ENCODE data around the gene UFL1. TPM values are rescaled to one million over a fixed set of nuclear protein-coding genes. Genes with fewer than 3 reads are reported as not detected.

The UFL1 gene
- total and polyA plus RNA-seq, 2 donors from 2014 or later: 8.0 to 27.5 TPM

- no peak for TF ChIP-seq CTCF (IDR thresholded peaks at IDR 0.05; ENCODE audit: borderline replicate concordance, extremely low read depth, insufficient read depth)
- Histone ChIP-seq H3K9ac (ENCODE audit: low read length in 3 of 3) (no peak overlapping the region), H3K4me1 (ENCODE audit: control insufficient read depth in 2 of 3, insufficient read depth in 2 of 3, low read depth in 1 of 3, low read length in 3 of 3) (no peaks in the 10 kb centered on the region), H3K36me3 (ENCODE audit: control insufficient read depth in 2 of 3, insufficient read depth in 3 of 3, low read length in 3 of 3) (no peaks in the 10 kb centered on the region), H3K27ac (ENCODE audit: low read depth in 2 of 2, low read length in 2 of 2) (no peak overlapping the region), H3K9me3 (ENCODE audit: control insufficient read depth in 2 of 3, insufficient read depth in 1 of 3, low read length in 3 of 3) (peaks cover 0 to 10% (median 0%) of the 10 kb centered on the region in 3 donors), H3K27me3 (ENCODE audit: control insufficient read depth, insufficient read depth, low read length) (no peaks in the 10 kb centered on the region), H3K4me3 (ENCODE audit: low read length in 3 of 3) (no peak overlapping the region)
- FAIRE-seq (no peak), DNase-seq (no peak)
- intact Hi-C loops (cut with DNase I): no loop called here
Measured at GRCh38 chr6:96509281-96509680, 12.3 kb upstream of the UFL1 start.

DNA sequence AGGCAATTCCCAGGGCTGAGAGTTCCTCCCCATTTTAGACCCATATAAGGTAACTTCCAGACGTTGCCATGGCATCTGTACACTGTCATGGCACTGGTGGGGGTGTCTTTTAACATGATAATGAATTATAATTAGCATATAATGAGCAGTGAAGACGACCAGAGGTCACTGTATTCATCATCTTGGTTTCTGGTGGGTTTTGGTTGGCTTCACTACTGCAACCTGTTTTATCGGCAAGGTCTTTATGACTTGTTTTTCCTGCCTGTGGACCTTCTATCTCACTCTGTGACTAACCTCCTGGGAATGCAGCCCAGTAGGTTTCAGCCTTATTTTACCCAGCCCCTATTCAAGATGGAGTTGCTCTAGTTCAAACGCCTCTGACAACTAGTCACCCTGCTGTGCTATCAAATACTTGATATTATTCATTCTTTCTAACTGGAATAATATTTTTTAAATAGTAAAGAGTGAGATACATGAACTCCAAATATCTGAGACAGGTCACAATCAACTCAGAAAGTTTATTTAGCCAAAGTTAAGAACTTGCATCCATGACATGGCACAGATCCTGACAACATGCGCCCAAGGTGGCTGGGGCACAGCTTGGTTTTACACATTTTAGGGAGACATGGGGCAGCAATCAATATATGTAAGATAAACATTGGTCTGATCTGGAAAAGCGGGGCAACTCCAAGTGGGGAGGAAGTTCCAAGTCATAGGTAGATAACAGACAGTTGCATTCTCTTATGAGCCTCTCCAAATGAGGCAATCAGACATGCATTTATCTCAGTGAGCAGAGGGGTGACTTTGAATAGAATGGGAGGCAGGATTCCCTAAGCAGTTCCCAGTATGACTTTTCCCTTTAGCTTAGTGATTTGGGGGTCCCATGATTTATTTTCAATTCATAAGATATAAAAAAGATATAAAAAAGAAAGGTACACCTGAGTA lies 1.2 kb upstream of the UFL1 start:
- no peaks in the 10 kb centered on the region for H3K27me3 ChIP-seq (ENCODE audit: control insufficient read depth, insufficient read depth, low read length)
- intact Hi-C loops (cut with DNase I): no loop called here
- peak overlapping the region; percentile 96 to 98 (median 97) for H3K4me3 ChIP-seq (ENCODE audit: low read length in 3 of 3)
- peaks cover 0 to 12% (median 2%) of the 10 kb centered on the region in 3 donors for H3K4me1 ChIP-seq (ENCODE audit: control insufficient read depth in 2 of 3, insufficient read depth in 2 of 3, low read depth in 1 of 3, low read length in 3 of 3)
- peak overlapping the region in 1 of 2 donors; percentile 15 for H3K27ac ChIP-seq (ENCODE audit: low read depth in 2 of 2, low read length in 2 of 2)
- no peaks in the 10 kb centered on the region for H3K9me3 ChIP-seq (ENCODE audit: control insufficient read depth in 2 of 3, insufficient read depth in 1 of 3, low read length in 3 of 3)
- peak overlapping the region; percentile 71 to 90 (median 86) for H3K9ac ChIP-seq (ENCODE audit: low read length in 3 of 3)
- no peak for TF ChIP-seq CTCF (IDR thresholded peaks at IDR 0.05; ENCODE audit: borderline replicate concordance, extremely low read depth, insufficient read depth)
- DNase-seq (peak in 2 of 5 donors; percentile 22 to 41), FAIRE-seq (no peak)
- no peaks in the 10 kb centered on the region for H3K36me3 ChIP-seq (ENCODE audit: control insufficient read depth in 2 of 3, insufficient read depth in 3 of 3, low read length in 3 of 3)

DNA sequence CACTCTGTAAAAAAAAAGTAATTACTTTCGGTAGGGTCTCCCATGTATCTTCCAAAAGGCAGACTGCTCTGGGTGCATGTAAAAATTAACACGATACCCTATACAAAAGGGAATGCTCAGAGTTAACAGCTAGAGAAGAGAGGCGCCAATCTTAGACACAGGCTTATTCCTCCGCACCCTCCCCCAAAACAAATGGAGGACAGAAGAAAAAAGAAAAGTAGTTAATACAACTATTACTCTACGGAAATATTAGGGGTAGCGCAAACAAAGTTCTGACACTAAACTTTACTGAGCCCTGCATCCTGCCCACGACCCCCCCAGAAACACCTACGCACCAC lies 331 bp upstream of the UFL1 start:
- Histone ChIP-seq H3K4me1 (ENCODE audit: control insufficient read depth in 2 of 3, insufficient read depth in 2 of 3, low read depth in 1 of 3, low read length in 3 of 3) (peaks cover 0 to 12% (median 2%) of the 10 kb centered on the region in 3 donors), H3K4me3 (ENCODE audit: low read length in 3 of 3) (peak overlapping the region; percentile 96 to 98 (median 97)), H3K9ac (ENCODE audit: low read length in 3 of 3) (peak overlapping the region; percentile 71 to 90 (median 86)), H3K27ac (ENCODE audit: low read depth in 2 of 2, low read length in 2 of 2) (peak overlapping the region; percentile 93 to 98), H3K36me3 (ENCODE audit: control insufficient read depth in 2 of 3, insufficient read depth in 3 of 3, low read length in 3 of 3) (no peaks in the 10 kb centered on the region), H3K9me3 (ENCODE audit: control insufficient read depth in 2 of 3, insufficient read depth in 1 of 3, low read length in 3 of 3) (no peaks in the 10 kb centered on the region), H3K27me3 (ENCODE audit: control insufficient read depth, insufficient read depth, low read length) (no peaks in the 10 kb centered on the region)
- no peak for FAIRE-seq
- no peak for TF ChIP-seq CTCF (IDR thresholded peaks at IDR 0.05; ENCODE audit: borderline replicate concordance, extremely low read depth, insufficient read depth)
- DNase-seq: no peak
- intact Hi-C loops (cut with DNase I): no loop called here

Measured in kidney (tissue), 14 donors.